GM12873 (cell line): ENCODE results near the gene THRAP3.

Source experiments
- TF ChIP-seq, protein P1 (sequence below): IDR thresholded peaks from 2 replicates; pipeline ENCODE4 v1.5.1; 2012; ENCODE audit warnings: low read depth, mild to moderate bottlenecking, moderate library complexity, low read length, control low read depth; ENCODE audit not compliant: insufficient read depth; ENCODE audit errors: missing control alignments

Gene THRAP3

DNA sequence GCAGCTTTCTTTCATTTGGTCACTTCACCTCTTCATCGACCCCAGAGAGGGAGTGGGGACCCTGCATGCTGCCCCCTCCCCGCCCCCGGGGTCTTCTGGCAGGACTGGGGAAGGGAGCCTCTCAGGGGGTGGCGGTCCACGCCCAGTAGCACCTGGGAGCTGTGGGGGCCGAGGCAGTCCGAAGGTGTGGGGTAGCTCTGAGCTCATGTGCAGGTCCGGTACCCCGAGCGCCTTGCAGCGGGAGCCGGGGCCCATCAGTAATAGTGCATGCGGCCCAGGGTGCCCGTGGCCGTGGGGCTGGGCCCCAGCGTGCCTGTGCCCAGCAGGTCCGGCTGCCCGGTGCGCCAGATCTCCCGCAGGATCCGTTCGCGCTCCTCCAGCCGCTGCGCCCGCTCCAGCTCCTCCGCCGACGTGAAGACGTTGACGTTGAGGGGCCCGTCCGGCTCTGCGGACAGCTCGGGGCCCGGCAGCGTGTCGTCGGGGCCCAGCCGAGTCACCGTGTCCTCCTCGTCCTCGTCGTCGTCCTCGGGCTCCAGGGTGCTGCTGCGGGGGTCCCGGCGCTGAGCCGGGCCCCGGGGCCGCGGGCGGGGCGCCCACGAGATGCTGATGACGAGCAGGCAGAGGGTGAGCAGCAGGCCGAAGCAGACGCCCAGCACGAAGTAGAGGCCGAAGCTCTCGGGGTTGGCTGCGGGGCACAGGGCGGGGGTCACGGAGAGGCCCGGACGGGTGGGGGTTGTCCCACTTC is 98.0 kb downstream of the THRAP3 start:
- TF ChIP-seq, protein P1, sequence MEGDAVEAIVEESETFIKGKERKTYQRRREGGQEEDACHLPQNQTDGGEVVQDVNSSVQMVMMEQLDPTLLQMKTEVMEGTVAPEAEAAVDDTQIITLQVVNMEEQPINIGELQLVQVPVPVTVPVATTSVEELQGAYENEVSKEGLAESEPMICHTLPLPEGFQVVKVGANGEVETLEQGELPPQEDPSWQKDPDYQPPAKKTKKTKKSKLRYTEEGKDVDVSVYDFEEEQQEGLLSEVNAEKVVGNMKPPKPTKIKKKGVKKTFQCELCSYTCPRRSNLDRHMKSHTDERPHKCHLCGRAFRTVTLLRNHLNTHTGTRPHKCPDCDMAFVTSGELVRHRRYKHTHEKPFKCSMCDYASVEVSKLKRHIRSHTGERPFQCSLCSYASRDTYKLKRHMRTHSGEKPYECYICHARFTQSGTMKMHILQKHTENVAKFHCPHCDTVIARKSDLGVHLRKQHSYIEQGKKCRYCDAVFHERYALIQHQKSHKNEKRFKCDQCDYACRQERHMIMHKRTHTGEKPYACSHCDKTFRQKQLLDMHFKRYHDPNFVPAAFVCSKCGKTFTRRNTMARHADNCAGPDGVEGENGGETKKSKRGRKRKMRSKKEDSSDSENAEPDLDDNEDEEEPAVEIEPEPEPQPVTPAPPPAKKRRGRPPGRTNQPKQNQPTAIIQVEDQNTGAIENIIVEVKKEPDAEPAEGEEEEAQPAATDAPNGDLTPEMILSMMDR = no peak

DNA sequence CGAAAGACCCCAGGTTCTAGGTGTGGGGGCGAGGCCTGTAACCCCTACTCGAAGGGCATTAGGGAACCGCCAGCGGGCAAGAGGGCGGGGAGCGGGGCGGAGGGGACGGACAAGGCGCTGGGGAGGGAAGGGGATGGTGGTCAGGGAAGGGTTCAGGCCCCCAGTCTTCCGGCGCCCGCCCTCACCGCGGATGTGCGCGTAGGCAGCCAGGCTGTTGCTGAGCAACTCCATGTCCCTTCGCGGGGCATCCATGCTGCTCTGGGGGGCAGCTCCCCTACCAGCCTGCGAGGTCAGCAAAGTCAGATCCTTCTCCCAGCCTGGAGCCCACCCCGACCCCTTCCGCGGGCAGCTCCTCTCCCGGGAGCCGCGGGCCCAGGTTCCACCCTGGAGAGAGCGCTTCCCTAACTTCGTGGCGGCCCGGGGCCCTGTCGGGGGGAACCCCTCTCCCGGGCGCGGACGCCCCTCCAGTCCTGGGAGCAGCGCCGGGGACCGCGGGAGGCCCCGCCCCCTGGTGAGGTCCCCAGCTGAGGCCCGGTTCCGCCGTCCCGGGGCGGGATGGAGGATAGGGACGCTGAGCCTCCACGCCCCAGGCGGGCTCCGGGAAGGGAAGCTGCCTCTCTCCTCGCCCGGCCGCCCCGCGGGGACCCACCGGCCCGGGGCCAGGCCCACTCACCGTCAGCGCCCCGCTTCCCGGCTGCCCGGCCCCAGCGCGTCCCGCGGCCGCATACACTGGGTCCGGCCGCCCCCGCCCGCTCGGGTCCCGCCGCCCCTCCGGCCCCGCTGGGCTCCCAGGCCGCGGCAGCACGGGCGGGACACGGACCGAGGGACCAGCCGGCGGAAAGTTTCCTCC is 98.8 kb downstream of the THRAP3 start:
- TF ChIP-seq, protein P1 = no peak

DNA sequence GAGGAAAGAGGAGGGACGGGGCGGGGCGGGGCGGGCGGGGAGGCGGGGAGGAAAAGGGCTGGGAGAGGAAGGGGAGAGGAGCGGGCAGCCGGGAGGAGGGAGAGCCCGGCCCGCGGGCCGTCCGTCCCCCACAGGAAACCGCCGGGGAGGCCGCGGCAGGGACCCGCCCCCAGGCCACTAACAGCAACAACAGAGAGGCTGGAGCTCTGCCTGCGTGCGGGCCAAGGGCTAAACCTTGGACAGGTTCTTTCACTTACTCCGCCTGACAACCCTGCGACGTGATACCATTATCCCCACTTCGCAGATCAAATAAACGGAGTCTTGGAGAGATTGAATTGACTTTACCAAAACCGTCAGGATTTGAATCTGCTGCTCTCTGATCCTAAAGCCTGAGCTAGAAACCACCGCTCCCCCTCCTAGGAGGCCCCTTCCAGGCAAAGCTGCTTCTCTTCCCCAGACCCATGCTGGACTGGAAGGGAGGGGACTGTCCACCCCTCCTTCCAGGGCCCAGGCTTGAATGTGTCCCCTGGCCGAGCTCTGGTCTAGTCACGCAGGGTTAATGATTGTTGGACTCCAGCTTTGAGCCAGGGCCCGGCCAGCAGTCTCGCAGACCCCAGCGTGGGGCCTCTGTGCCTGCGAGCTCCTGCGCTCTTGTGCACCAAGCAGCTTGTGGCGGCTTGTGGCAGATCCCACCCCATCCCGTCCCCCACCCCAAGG is 99.6 kb downstream of the THRAP3 start, which contains the start of gene EVA1B:
Gene EVA1B, minus strand, starts transcription at position 10 of the 717 bp plus-strand sequence. CDS start 608 bp downstream, outside the sequence.
- TF ChIP-seq, protein P1 = no peak

DNA sequence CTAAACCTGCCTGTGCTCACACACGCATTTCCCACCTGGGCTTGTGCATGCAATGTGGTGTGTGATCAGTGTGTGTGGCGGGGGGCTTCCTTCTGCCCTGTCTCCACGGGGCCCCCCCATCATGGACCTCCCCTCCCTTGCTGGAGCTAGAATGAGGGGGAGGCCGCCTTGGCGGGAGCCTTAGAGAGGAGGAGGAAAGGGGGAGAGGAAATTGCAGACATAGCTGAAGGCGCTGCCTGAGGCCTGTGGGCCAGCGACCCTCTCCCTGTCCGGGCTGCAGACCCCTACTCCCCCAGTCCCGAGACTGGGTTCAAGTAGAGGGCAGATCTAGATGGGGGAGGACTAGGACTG is 100.1 kb downstream of the THRAP3 start:
- TF ChIP-seq, protein P1 = no peak

DNA sequence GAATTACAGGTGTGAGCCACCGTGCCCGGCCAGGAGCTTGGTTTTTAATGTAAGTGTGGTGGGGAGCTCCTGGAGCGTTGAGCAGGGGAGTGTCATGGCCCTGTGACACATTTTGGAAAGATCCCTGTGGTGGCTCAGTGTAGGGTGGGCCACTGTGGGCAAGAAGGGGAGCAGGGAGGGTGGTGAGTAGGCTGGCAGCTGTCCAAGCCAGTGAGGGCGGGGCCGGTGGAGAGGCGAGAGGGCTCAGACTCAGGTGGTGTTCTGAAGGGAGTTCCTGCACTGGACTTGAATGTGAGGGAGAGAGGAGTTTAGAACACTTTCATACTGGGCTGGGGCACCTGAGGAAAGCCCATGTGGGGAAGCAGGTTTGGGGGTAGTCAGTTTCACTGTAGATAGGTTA is 102.3 kb downstream of the THRAP3 start:
- TF ChIP-seq, protein P1 = no peak

DNA sequence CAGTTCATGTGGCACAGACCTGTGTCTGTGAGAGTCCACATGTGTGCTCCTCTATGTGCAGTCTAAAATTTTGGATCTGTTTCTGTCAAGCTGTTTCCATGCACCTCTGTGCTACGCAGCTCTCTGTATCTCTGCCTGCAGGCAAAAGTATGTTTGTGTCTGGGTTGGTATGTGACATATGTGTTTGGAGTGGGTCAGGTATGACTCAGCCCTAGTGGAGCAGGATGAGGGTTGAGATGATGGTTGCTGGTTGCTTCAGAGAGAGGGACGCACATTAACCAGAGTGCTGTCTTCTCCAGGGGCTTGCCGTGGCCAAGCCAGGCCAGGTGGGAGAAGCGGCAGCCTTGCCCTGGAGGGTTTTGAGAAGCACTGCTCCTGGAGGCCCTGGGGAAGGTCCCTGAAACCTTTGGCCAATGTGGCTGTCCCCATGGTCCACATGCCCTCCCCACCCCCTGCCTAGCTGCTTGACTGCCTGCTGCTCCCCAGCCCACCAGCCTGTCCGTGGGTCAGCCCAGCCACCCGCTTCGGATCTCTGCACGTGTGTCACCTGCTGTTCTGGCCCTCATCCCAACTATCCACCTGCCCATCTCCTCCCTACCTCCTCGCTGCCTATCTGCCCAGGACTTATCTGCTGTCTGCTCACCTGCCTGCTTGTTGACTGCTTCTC is 103.3 kb downstream of the THRAP3 start:
- TF ChIP-seq, protein P1 = no peak
